IPS-15b (cell line): ENCODE measurements around the gene LIPF.

Experiments used
- H3K27me3 ChIP-seq: one replicate; pipeline ENCODE4 v1.6.1; 2013; ENCODE audit warnings: low read length; ENCODE audit not compliant: control insufficient read depth, insufficient read depth
- H3K36me3 ChIP-seq: one replicate; pipeline ENCODE4 v1.6.1; 2013; ENCODE audit warnings: low read length; ENCODE audit not compliant: control insufficient read depth, insufficient read depth
- H3K4me1 ChIP-seq: one replicate; pipeline ENCODE4 v1.6.1; 2013; ENCODE audit warnings: mild to moderate bottlenecking, low read length; ENCODE audit not compliant: control insufficient read depth, insufficient read depth
- H3K4me3 ChIP-seq: one replicate; pipeline ENCODE4 v1.5.1; 2013; ENCODE audit warnings: low read depth, low read length
- H3K9ac ChIP-seq: one replicate; pipeline ENCODE4 v1.6.1; 2013; ENCODE audit warnings: low read depth, mild to moderate bottlenecking, low read length
- H3K9me3 ChIP-seq: one replicate; pipeline ENCODE4 v1.6.1; 2013; ENCODE audit warnings: mild to moderate bottlenecking, low read length; ENCODE audit not compliant: control insufficient read depth, insufficient read depth

LIPF gene, protein sequence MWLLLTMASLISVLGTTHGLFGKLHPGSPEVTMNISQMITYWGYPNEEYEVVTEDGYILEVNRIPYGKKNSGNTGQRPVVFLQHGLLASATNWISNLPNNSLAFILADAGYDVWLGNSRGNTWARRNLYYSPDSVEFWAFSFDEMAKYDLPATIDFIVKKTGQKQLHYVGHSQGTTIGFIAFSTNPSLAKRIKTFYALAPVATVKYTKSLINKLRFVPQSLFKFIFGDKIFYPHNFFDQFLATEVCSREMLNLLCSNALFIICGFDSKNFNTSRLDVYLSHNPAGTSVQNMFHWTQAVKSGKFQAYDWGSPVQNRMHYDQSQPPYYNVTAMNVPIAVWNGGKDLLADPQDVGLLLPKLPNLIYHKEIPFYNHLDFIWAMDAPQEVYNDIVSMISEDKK

DNA sequence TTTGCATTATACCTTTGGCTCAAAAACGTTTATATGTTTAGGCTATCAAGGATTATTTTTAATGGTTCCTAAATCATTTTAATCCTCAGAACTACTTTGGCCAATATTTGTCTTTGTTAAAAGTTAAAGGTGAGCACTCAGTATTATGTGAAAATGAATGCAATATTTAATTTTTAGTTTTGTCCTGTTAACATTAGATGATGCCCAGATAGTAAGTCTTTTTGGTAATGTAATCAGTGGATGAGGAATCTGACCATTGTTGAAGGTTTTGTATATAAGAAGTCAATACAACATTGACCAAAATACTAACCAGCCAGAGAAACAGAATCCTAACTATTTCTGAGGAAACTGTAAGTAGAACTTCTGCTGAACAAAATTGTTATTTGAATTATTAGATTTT is at the start of gene LIPF:
LIPF (plus strand) TSS at position 301 of the 400 bp plus-strand sequence. CDS start 2,856 bp downstream, outside the sequence.
- Histone ChIP-seq H3K4me1 (peaks cover 2% of the 10 kb centered on the region), H3K4me3 (no peak within 1 kb of the TSS), H3K9ac (no peak within 1 kb of the TSS), H3K36me3 (no peaks in the 10 kb centered on the region), H3K27me3 (no peaks in the 10 kb centered on the region), H3K9me3 (no peaks in the 10 kb centered on the region)

DNA sequence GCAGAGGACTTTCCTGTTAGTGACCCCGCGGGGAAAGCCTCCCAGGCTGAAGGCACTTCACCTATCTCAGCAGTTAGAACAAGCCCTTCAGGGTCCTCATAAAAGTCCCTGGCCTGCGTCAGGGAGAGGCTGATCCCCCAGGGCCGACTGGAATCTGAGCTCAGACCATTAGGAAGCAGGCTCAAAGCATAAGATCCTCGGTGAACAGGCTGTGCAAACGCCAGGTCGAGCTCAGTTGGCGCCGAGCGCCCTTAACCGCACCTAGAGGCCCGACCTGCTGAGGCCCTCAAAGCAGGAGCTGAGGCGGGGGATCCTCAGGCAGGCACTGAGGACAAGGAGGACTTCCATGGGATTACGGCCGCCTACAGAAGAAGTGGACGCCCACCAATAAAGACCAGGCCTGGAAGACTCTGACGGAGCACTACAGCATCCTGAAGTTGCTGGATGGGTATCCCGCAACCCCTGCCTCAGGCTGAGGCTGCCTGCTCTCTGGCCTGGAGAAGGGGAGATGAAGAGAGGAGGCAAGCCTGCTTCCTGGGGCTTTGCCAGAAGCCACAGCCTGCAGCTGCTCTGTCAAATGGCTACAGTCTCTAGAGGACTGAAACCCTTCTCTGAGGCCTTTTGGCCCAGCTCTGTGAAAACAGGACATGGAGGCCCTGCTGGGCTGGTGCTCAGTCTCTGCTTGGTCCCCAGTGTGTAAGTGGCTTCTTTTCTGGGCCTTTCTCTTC is 47.8 kb upstream of the LIPF start:
- H3K27me3 ChIP-seq: no peaks in the 10 kb centered on the region
- no peak overlapping the region for H3K9ac ChIP-seq
- H3K9me3 ChIP-seq: no peaks in the 10 kb centered on the region
- no peaks in the 10 kb centered on the region for H3K4me1 ChIP-seq
- H3K36me3 ChIP-seq: no peaks in the 10 kb centered on the region
- no peak overlapping the region for H3K4me3 ChIP-seq

DNA sequence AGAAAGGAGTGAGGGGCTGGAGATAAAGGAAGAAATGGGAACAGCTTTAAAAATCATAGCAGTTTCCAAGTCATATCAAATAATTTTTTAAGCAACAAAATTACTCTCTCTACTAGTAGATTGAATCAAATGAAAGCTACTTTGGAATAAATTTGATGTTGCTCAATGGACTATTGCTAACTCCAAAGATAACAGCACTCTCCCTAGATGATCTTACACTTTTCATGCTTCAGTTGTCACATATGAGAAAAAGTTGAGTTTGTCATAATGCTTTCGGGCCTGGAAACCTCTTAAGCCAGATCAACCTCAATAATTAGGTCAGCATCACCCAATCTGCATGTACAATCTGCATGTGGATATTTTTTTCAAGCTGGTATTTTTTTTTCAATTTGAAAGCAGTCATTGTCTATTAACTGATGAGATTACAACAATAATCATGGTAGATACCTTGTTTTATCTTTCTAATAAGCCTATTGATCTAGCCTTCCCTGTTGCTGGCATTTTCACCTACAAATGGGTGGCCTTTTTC is 46.4 kb upstream of the LIPF start:
- H3K9me3 ChIP-seq: no peaks in the 10 kb centered on the region
- H3K36me3 ChIP-seq: no peaks in the 10 kb centered on the region
- H3K4me1 ChIP-seq: no peaks in the 10 kb centered on the region
- H3K27me3 ChIP-seq: no peaks in the 10 kb centered on the region
- H3K9ac ChIP-seq: no peak overlapping the region
- H3K4me3 ChIP-seq: no peak overlapping the region

DNA sequence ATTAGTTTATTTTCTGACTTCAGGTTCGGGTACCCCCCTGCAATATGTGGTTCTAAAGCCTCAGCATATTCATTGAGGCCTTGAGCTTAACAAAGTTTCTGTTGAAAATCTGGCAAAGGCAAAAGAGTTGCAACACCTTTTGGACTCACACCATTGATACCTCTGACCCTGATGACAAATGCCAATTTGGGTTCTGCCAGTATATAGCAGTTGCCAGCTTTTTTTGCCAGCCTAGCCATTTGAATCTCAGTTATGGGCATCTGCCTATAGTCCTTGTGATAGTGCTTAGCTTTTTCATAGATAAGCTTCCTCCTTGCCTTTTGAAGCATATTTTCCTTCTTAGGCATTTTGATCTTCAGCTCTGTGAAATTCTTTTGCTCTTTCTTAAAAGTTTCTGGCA is 45.7 kb upstream of the LIPF start:
- Histone ChIP-seq H3K9ac (no peak overlapping the region), H3K4me1 (no peaks in the 10 kb centered on the region), H3K27me3 (no peaks in the 10 kb centered on the region), H3K9me3 (no peaks in the 10 kb centered on the region), H3K4me3 (no peak overlapping the region), H3K36me3 (no peaks in the 10 kb centered on the region)

DNA sequence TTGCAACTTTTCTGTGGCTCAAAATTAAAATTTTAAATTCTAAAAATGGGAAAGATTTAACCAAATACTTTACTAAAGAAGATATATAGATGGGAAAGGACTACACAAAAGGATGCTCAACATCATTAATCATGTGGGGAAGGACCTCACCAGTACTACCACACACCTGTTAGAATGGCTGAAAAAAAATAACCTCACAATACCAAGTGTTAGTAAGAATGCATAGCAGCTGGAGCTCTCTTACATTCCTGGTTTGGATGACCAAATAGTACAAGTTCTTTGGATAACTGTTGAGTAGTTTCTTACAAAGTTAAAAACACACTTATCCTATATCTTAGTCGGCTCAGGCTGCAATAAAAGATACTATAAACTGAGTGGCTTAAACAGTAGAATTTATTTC is 43.8 kb upstream of the LIPF start:
- Histone ChIP-seq H3K27me3 (no peaks in the 10 kb centered on the region), H3K36me3 (no peaks in the 10 kb centered on the region), H3K9me3 (no peaks in the 10 kb centered on the region), H3K9ac (no peak overlapping the region), H3K4me3 (no peak overlapping the region), H3K4me1 (no peaks in the 10 kb centered on the region)

DNA sequence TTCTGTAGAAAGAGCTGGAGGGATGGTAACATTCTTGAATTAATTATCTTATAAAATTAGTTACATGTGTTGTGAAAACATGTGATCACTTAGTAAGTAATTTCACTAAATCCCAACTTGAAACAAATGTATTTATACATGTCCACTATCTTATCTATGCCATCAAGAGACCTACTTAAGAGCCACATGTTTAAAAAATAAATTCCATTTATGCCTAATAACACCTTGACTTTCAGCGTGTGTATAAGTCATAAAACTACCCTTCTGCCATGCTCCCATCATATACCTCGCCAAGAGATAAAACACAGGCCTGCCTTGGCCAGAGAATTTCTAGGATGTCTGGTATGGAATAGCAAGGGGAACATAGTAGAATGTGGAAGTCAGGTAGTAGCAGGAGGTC is 40.4 kb upstream of the LIPF start:
- Histone ChIP-seq H3K4me3 (no peak overlapping the region), H3K9ac (no peak overlapping the region), H3K9me3 (no peaks in the 10 kb centered on the region), H3K4me1 (no peaks in the 10 kb centered on the region), H3K27me3 (no peaks in the 10 kb centered on the region), H3K36me3 (no peaks in the 10 kb centered on the region)

DNA sequence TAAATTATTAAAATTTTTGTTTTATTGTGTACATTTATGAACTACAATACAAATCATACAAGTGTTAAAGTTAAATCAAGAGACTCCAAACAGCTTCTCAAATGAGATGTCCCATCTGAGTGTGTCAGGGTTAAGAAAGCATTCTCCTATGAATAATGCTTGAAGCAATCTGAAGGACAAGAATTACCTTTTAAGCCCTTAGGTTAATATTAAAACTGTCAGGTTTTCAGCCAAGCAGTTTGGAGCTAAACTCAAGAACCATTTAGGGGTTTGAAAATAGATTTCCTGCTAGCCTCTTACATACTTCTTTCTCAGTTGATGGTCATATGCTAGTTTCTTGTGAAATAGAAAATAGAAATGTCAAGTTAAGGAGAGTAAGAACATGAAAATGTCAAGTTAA is 39.4 kb upstream of the LIPF start:
- Histone ChIP-seq H3K4me3 (no peak overlapping the region), H3K36me3 (no peaks in the 10 kb centered on the region), H3K27me3 (no peaks in the 10 kb centered on the region), H3K9me3 (no peaks in the 10 kb centered on the region), H3K4me1 (no peaks in the 10 kb centered on the region), H3K9ac (no peak overlapping the region)

DNA sequence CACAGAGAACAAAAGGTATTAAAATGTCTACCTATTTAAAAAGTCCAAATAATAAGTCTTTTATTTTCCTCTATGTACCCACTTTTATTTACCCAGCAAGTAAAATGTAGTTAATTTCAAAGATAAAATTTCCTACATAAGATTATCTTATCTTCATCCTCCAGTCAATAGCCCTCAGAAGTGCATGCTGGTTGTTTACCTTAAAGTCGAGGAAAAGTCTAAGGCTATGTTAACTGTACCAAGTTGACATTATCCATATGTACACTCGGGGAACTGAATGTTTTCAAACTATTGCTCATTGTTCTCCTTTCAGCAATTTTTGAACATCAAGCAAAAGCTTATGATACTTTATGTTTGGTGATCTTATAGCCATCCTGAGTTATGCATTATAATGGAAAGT is 24.1 kb upstream of the LIPF start:
- no peaks in the 10 kb centered on the region for H3K27me3 ChIP-seq

DNA sequence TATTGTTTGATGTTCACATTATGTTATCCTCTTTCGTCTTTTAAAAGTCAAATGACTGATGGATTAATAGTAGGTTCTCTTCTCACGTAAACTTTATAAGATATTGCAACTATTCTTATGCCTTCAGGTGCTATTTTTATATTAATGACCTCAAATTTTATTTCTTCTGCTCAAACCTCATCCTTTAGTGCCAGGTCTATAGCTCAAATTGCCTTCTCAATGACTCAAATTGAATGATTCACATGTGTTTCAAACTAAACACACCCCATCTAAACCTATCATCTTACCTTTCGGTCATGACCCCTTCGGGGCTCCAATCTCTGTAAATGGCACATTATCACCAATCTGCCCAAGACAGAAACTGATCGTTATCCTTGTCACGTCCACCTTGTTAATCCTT is 22.0 kb upstream of the LIPF start:
- H3K9me3 ChIP-seq: no peaks in the 10 kb centered on the region
- no peaks in the 10 kb centered on the region for H3K27me3 ChIP-seq
- H3K4me1 ChIP-seq: no peaks in the 10 kb centered on the region
- no peak overlapping the region for H3K4me3 ChIP-seq
- H3K36me3 ChIP-seq: no peaks in the 10 kb centered on the region
- no peak overlapping the region for H3K9ac ChIP-seq

More for the DNA sequence above, 24.1 kb upstream of the LIPF start:
- no peaks in the 10 kb centered on the region for H3K9me3 ChIP-seq
- no peak overlapping the region for H3K4me3 ChIP-seq
- H3K4me1 ChIP-seq: no peaks in the 10 kb centered on the region
- H3K9ac ChIP-seq: no peak overlapping the region
- H3K36me3 ChIP-seq: no peaks in the 10 kb centered on the region

DNA sequence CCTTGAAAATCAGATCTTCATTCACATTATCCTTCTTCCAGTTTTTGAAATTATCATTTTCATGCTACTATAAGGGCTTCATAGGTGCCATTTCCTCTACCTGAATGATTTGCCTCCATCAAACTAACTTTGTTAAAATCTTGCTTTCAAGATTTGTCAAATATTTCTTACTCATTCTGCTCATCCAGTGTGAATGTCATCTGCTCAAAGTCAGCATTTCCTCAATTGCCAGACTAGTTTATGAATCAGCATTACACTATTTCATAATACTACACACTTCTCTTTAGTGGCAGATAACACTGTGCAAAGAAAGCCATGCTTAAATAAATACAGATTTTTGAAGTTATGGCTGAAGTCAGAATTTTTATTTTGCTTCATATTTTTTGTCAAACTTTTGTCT is 21.3 kb upstream of the LIPF start:
- no peaks in the 10 kb centered on the region for H3K9me3 ChIP-seq
- no peaks in the 10 kb centered on the region for H3K36me3 ChIP-seq
- no peaks in the 10 kb centered on the region for H3K27me3 ChIP-seq
- H3K4me3 ChIP-seq: no peak overlapping the region
- no peak overlapping the region for H3K9ac ChIP-seq
- H3K4me1 ChIP-seq: no peaks in the 10 kb centered on the region

DNA sequence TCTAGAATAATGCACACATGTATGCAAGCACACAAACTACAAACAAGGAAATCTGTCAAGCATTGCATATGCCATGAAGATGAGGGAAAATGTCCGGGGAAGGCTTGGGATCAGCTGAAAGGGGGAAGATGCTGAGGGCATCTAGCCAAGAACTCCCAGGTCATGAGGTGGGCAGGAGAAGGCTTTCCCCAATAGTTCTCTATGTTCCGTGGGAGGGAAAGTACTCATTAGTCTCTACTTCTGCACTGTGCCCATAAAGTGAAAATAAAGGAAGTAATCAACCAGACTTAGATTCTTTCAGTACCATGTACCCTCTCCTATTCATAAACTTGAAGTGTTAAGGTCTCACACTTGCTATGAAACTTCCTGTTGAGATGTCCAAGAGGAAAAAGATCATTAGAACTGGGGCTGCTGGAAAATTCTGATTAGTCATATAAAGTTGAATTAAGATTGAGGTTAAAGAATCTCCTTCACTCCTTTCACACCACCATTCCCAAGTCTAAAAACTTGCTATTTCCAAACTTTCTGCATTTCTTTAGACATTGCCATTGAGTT is 17.1 kb upstream of the LIPF start:
- Histone ChIP-seq H3K9ac (no peak overlapping the region), H3K4me3 (no peak overlapping the region), H3K4me1 (no peaks in the 10 kb centered on the region), H3K9me3 (no peaks in the 10 kb centered on the region), H3K27me3 (no peaks in the 10 kb centered on the region), H3K36me3 (no peaks in the 10 kb centered on the region)
